ENCODE data around the gene RNF4. TPM values are rescaled to one million over a fixed set of nuclear protein-coding genes. Genes with fewer than 3 reads are reported as not detected.

Gene RNF4
- total RNA-seq, 1 experiment from 2014 or later = 92.0 TPM

DNA sequence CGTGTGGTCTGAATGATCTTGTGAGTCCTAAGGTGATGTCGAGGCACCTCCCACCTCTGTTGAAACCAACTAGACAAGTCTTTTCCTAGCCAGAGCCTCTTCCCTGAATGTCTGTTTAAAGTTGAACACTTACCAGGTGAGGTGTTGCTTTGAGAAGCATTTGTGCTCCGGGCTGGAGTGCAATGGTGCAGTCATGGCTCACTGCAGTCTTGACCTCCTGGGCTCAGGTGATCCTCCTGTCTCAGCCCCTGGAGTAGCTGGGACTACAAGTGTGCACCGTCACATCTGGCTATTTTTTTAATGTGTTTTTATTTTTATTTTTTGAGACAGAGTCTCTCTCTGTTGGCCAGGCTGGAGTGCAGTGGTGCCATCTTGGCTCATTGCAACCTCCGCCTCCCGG is 18.1 kb downstream of the RNF4 start:
- H4K5ac ChIP-seq (ENCODE audit: insufficient read length, low read depth, low read length) = no peak overlapping the region
- TF ChIP-seq, protein P1, sequence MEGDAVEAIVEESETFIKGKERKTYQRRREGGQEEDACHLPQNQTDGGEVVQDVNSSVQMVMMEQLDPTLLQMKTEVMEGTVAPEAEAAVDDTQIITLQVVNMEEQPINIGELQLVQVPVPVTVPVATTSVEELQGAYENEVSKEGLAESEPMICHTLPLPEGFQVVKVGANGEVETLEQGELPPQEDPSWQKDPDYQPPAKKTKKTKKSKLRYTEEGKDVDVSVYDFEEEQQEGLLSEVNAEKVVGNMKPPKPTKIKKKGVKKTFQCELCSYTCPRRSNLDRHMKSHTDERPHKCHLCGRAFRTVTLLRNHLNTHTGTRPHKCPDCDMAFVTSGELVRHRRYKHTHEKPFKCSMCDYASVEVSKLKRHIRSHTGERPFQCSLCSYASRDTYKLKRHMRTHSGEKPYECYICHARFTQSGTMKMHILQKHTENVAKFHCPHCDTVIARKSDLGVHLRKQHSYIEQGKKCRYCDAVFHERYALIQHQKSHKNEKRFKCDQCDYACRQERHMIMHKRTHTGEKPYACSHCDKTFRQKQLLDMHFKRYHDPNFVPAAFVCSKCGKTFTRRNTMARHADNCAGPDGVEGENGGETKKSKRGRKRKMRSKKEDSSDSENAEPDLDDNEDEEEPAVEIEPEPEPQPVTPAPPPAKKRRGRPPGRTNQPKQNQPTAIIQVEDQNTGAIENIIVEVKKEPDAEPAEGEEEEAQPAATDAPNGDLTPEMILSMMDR (conservative IDR thresholded peaks at IDR 0.05) = no peak
- H2BK120ac ChIP-seq (ENCODE audit: low read depth, low read length, poor library complexity, severe bottlenecking) = no peak overlapping the region
- no peaks in the 10 kb centered on the region for H3K79me1 ChIP-seq (ENCODE audit: insufficient read depth, low read depth, low read length, poor library complexity, severe bottlenecking)
- no peaks in the 10 kb centered on the region for H3K23me2 ChIP-seq (ENCODE audit: insufficient read length, low read depth, low read length, poor library complexity, severe bottlenecking)
- DNase-seq = no peak
- no peak overlapping the region for H3K23ac ChIP-seq (ENCODE audit: insufficient read length, low read depth, low read length)
- Mint-ChIP-seq H3K27me3 (ENCODE audit: low read depth) (no peaks in the 10 kb centered on the region), H3K36me3 (ENCODE audit: insufficient read depth in 1 of 3, low read depth in 3 of 3) (peaks cover 21 to 27% (median 26%) of the 10 kb centered on the region in 3 experiments; a peak in 6 of 7 replicates), H3K9me3 (no peaks in the 10 kb centered on the region), H3K4me3 (no peak overlapping the region), H3K27ac (peak overlapping the region in 2 of 3 experiments; percentile 53 to 86; a peak in 2 of 7 replicates), H3K4me1 (peaks cover 49 to 59% of the 10 kb centered on the region in 2 experiments)
- no peak overlapping the region for H3K27ac ChIP-seq (ENCODE audit: insufficient read length, low read depth, low read length)
- no peak overlapping the region for H3K4me2 ChIP-seq (ENCODE audit: insufficient read depth, insufficient read length, low read length)
- H3K18ac ChIP-seq (ENCODE audit: insufficient read length, low read depth, low read length) = no peak overlapping the region
- H3K27me3 ChIP-seq (ENCODE audit: insufficient read depth, low read length) = no peaks in the 10 kb centered on the region
- no CpG with 5 or more reads among the region's 6 CpGs for WGBS (ENCODE audit: extremely low coverage, insufficient read length, low lambda C conversion rate)
- peaks cover 68% of the 10 kb centered on the region; the same call in 1 of the 2 replicates for H3K79me2 ChIP-seq (ENCODE audit: insufficient read depth, low read length)
- H4K20me1 ChIP-seq (ENCODE audit: control insufficient read depth, insufficient read depth, insufficient read length) = no peaks in the 10 kb centered on the region
- H3K4me1 ChIP-seq (ENCODE audit: insufficient read depth, low read length) = no peaks in the 10 kb centered on the region; the same call in 1 of the 2 replicates
- H2BK12ac ChIP-seq (ENCODE audit: insufficient read length, low read depth, low read length) = no peak overlapping the region
- H4K8ac ChIP-seq (replicated peaks; ENCODE audit: insufficient read length, low read depth, low read length) = no peak overlapping the region
- no peak overlapping the region for H2BK20ac ChIP-seq (ENCODE audit: low read depth, low read length, poor library complexity, severe bottlenecking)
- H2AK5ac ChIP-seq (ENCODE audit: insufficient read length, low read length) = no peak overlapping the region
- no peak overlapping the region for H3T11ph ChIP-seq (ENCODE audit: low read length)
- no peak overlapping the region for H3K9ac ChIP-seq (ENCODE audit: extremely low read depth, insufficient read length, low read length)
- no peak overlapping the region for H2BK5ac ChIP-seq (ENCODE audit: insufficient read length, low read length)
- no peak overlapping the region for H3K56ac ChIP-seq (ENCODE audit: insufficient read length, low read depth, low read length)
- no peak overlapping the region for H3K4ac ChIP-seq (ENCODE audit: low read depth, low read length)
- H3K14ac ChIP-seq (ENCODE audit: insufficient read depth, low read length) = no peak overlapping the region
- H2BK15ac ChIP-seq (ENCODE audit: low read depth, low read length) = no peak overlapping the region
- H2AFZ ChIP-seq (ENCODE audit: low read length) = no peak overlapping the region
- no peaks in the 10 kb centered on the region for H3K9me3 ChIP-seq (ENCODE audit: control insufficient read depth, low read depth, low read length)
- H4K91ac ChIP-seq (ENCODE audit: insufficient read length, low read depth, low read length) = no peak overlapping the region
